ENCODE data around the gene SPRY2. TPM values are rescaled to one million over a fixed set of nuclear protein-coding genes. Genes with fewer than 3 reads are reported as not detected.

Gene SPRY2
- total and polyA plus RNA-seq, 2 of the 8 experiments (the other 6 are each of a cell fraction or from before 2014, with no cell fraction given) = 37.7 to 37.9 TPM

- TF ChIP-seq YY1 (IDR thresholded peaks at IDR 0.05; ENCODE audit: low read depth, low read length) (peak; percentile 24; the same call in 1 of the 2 replicates), TAF7 (optimal IDR thresholded peaks at IDR 0.05; ENCODE audit: borderline replicate concordance, low read depth, low read length) (peak; percentile 46), MAX (IDR thresholded peaks at IDR 0.05) (peak; percentile 79; the same call in 1 of the 2 replicates), KDM4A (IDR thresholded peaks at IDR 0.05; ENCODE audit: low read depth, low read length, severe bottlenecking) (peak; percentile 49), PHF8 (conservative IDR thresholded peaks at IDR 0.05; ENCODE audit: low read depth, low read length) (0 out of 2 replicates have a peak, but pooled peaks have one; percentile 42), BCL11A (IDR thresholded peaks at IDR 0.05; ENCODE audit: low read depth in 2 of 2, low read length in 2 of 2) (no peak), ASH2L (IDR thresholded peaks at IDR 0.05; ENCODE audit: low read length) (peak; percentile 64), TEAD4 (IDR thresholded peaks at IDR 0.05; ENCODE audit: low read depth, low read length) (0 out of 2 replicates have a peak, but pooled peaks have one; percentile 17), SIN3A (conservative IDR thresholded peaks at IDR 0.05 in 1 of 2, IDR thresholded peaks at IDR 0.05 in 1 of 2; ENCODE audit: low read depth in 1 of 2, low read length in 2 of 2) (peak in 1 of 2 experiments; percentile 61; a peak in 1 of 4 replicates), EP300 (IDR thresholded peaks at IDR 0.05; ENCODE audit: borderline replicate concordance in 1 of 2, low read depth in 2 of 2, low read length in 2 of 2) (no peak), POLR2AphosphoS5 (IDR thresholded peaks at IDR 0.05; ENCODE audit: low read depth, low read length) (peak; percentile 38), CTBP2 (IDR thresholded peaks at IDR 0.05; ENCODE audit: borderline replicate concordance, insufficient read depth, insufficient read length, low read length) (peak; percentile 74), BACH1 (IDR thresholded peaks at IDR 0.05; ENCODE audit: low read length) (no peak), POLR2A (IDR thresholded peaks at IDR 0.05; ENCODE audit: control extremely low read depth in 1 of 2, low read depth in 2 of 2, low read length in 2 of 2) (peak in 1 of 2 experiments; percentile 68; a peak in 2 of 3 replicates), CHD2 (IDR thresholded peaks at IDR 0.05; ENCODE audit: low read length) (peak; percentile 16; the same call in 1 of the 2 replicates), JUND (IDR thresholded peaks at IDR 0.05; ENCODE audit: low read length) (0 out of 2 replicates have a peak, but pooled peaks have one; percentile 40), CREB1 (IDR thresholded peaks at IDR 0.05) (peak; percentile 61), RAD21 (IDR thresholded peaks at IDR 0.05 in 1 of 2, conservative IDR thresholded peaks at IDR 0.05 in 1 of 2; ENCODE audit: low read depth in 2 of 2, low read length in 2 of 2) (peak; percentile 77 to 82), TBP (IDR thresholded peaks at IDR 0.05; ENCODE audit: low read depth, low read length) (0 out of 2 replicates have a peak, but pooled peaks have one; percentile 64)
These were observed 1.8 kb upstream of the SPRY2 start (continued) for GRCh38 chr13:80342471-80343371.

Data from H1 (cell line).